OCI-LY1 (cell line): ENCODE data around the gene GALNT17.

Source experiments
- H2AFZ ChIP-seq: fragments of 200-600 bp; sonication (generic), shearing (Covaris generic); 2 replicates; pipeline ENCODE4 v1.6.0; 2014; ENCODE audit warnings: antibody characterized with exemption, mild to moderate bottlenecking, low read length
- H3F3A ChIP-seq: fragments of 200-600 bp; sonication (generic), shearing (Covaris generic); 2 replicates; pipeline ENCODE4 v1.6.0; 2014; ENCODE audit warnings: mild to moderate bottlenecking, antibody characterized with exemption, low read length, moderate library complexity; ENCODE audit not compliant: insufficient read depth
- H3K27ac ChIP-seq: fragments of 200-600 bp; sonication (generic); 2 replicates; pipeline ENCODE4 v1.5.1; 2014; ENCODE audit warnings: low read length, mixed run types, mild to moderate bottlenecking, low read depth; ENCODE audit not compliant: poor library complexity, severe bottlenecking
- H3K27me3 ChIP-seq: fragments of 200-600 bp; sonication (generic); 2 replicates; pipeline ENCODE4 v1.6.0; 2014; ENCODE audit warnings: antibody characterized with exemption, mild to moderate bottlenecking, low read length, moderate library complexity; ENCODE audit not compliant: insufficient read depth
- H3K36me3 ChIP-seq: fragments of 200-600 bp; sonication (generic); 2 replicates; pipeline ENCODE4 v1.6.1; 2014; ENCODE audit warnings: mild to moderate bottlenecking, antibody characterized with exemption, low read length, moderate library complexity, mixed read lengths; ENCODE audit not compliant: insufficient read depth
- H3K4me1 ChIP-seq: fragments of 200-600 bp; sonication (generic); 2 replicates; pipeline ENCODE4 v1.5.1; 2014; ENCODE audit warnings: mild to moderate bottlenecking, low read length, moderate library complexity; ENCODE audit not compliant: insufficient read depth, severe bottlenecking
- H3K4me2 ChIP-seq: fragments of 200-600 bp; sonication (generic), shearing (Covaris generic); 2 replicates; pipeline ENCODE4 v1.6.1; 2014; ENCODE audit warnings: low read length
- H3K4me3 ChIP-seq: fragments of 200-600 bp; sonication (generic); 2 replicates; pipeline ENCODE4 v1.5.1; 2014; ENCODE audit warnings: low read length, low read depth, mild to moderate bottlenecking, mixed read lengths; ENCODE audit not compliant: poor library complexity, severe bottlenecking
- H3K79me2 ChIP-seq: fragments of 200-600 bp; shearing (Covaris generic); 2 replicates; pipeline ENCODE4 v1.6.1; 2016; ENCODE audit warnings: mixed run types, low read length, mixed read lengths; ENCODE audit not compliant: insufficient read depth
- H3K9ac ChIP-seq: fragments of 200-600 bp; sonication (generic), shearing (Covaris generic); 2 replicates; pipeline ENCODE4 v1.6.1; 2014; ENCODE audit warnings: mild to moderate bottlenecking, low read length, mixed read lengths
- H3K9me2 ChIP-seq: fragments of 200-600 bp; sonication (generic), shearing (Covaris generic); 2 replicates; pipeline ENCODE4 v1.6.1; 2014; ENCODE audit warnings: low read depth, mild to moderate bottlenecking, low read length, mixed read lengths
- H3K9me3 ChIP-seq: fragments of 200-600 bp; shearing (Covaris generic); 2 replicates; pipeline ENCODE4 v1.6.1; 2014; ENCODE audit warnings: low read length, mixed read lengths
- H4K20me1 ChIP-seq: fragments of 200-600 bp; sonication (generic), shearing (Covaris generic); 2 replicates; pipeline ENCODE4 v1.6.0; 2016; ENCODE audit warnings: mild to moderate bottlenecking, low read length; ENCODE audit not compliant: insufficient read depth
- EZH2 ChIP-seq: fragments of 200-600 bp; sonication (generic), shearing (Covaris generic); IDR thresholded peaks from 2 replicates; pipeline ENCODE4 v1.8.0; 2017; ENCODE audit warnings: borderline replicate concordance, mixed run types, mild to moderate bottlenecking, antibody characterized with exemption, low read length, moderate library complexity, mixed read lengths
- TF ChIP-seq, protein P1 (sequence below): fragments of 200-600 bp; sonication (generic), shearing (Covaris generic); IDR thresholded peaks from 2 replicates; pipeline ENCODE4 v1.5.1; 2017; ENCODE audit warnings: mild to moderate bottlenecking, antibody characterized with exemption, low read length, moderate library complexity, mixed read lengths

The GALNT17 gene

DNA sequence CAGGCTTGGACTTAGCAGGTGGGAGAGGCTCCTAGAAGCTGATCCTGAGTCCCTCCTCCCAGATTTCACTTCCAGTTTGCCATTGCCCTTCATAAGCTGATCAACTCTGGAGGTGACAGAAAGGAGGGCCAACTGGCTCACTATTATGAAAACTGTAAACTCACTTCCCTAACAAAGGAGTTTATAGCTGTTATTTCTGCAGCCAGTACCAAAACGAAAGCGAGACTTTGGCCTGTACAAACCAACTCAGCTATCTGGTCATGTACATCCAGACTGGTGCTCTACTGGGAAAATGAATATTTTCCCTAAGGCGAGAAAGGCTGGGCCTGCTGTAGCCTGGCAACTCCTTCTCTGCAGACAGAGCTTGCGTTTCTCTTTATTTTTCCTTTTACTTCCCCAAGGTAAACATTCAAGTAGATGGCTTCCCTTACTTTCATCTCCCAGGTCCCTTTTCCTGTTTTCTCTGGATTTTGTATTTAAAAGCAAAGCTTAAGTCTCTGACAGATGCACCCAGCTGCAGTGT, 54.7 kb downstream of the GALNT17 start:
- Histone ChIP-seq H3K9ac (no peak overlapping the region), H3K4me2 (no peak overlapping the region), H3K79me2 (no peaks in the 10 kb centered on the region), H3K9me3 (no peaks in the 10 kb centered on the region), H3K4me3 (no peak overlapping the region), H3K9me2 (no peaks in the 10 kb centered on the region), H3K36me3 (no peaks in the 10 kb centered on the region), H3K27ac (no peak overlapping the region), H3K4me1 (no peaks in the 10 kb centered on the region), H4K20me1 (no peaks in the 10 kb centered on the region), H2AFZ (no peak overlapping the region), H3F3A (no peaks in the 10 kb centered on the region), H3K27me3 (no peaks in the 10 kb centered on the region)
- no peak for TF ChIP-seq EZH2

DNA sequence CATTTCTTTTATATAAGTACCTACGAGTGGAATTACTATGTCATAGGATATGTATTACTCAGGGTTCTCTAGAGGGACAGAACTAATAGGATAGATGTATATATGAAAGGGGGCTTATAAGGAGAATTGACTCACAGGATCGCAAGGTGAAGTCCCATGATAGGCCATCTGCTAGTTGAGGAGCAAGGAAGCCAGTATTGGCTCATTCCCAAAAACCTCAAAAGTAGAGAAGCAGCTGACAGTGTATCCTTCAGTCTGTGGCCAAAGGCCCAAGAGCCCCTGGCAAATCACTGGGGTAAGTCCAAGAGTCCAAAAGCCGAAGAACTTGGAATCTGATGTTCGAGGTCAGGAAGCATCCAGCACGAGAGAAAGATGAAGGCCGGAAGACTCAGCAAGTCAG, 59.8 kb downstream of the GALNT17 start:
- H4K20me1 ChIP-seq = no peaks in the 10 kb centered on the region
- H3K9me2 ChIP-seq = no peaks in the 10 kb centered on the region
- no peaks in the 10 kb centered on the region for H3K9me3 ChIP-seq
- H2AFZ ChIP-seq = no peak overlapping the region
- no peak overlapping the region for H3K4me2 ChIP-seq
- H3K9ac ChIP-seq = no peak overlapping the region
- H3K27me3 ChIP-seq = no peaks in the 10 kb centered on the region
- no peaks in the 10 kb centered on the region for H3K79me2 ChIP-seq
- H3K4me3 ChIP-seq = no peak overlapping the region
- no peaks in the 10 kb centered on the region for H3K36me3 ChIP-seq
- TF ChIP-seq, protein P1, sequence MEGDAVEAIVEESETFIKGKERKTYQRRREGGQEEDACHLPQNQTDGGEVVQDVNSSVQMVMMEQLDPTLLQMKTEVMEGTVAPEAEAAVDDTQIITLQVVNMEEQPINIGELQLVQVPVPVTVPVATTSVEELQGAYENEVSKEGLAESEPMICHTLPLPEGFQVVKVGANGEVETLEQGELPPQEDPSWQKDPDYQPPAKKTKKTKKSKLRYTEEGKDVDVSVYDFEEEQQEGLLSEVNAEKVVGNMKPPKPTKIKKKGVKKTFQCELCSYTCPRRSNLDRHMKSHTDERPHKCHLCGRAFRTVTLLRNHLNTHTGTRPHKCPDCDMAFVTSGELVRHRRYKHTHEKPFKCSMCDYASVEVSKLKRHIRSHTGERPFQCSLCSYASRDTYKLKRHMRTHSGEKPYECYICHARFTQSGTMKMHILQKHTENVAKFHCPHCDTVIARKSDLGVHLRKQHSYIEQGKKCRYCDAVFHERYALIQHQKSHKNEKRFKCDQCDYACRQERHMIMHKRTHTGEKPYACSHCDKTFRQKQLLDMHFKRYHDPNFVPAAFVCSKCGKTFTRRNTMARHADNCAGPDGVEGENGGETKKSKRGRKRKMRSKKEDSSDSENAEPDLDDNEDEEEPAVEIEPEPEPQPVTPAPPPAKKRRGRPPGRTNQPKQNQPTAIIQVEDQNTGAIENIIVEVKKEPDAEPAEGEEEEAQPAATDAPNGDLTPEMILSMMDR = no peak
- TF ChIP-seq EZH2 = no peak
- no peaks in the 10 kb centered on the region for H3K4me1 ChIP-seq
- H3F3A ChIP-seq = no peaks in the 10 kb centered on the region
- H3K27ac ChIP-seq = no peak overlapping the region

GRCh38 chr7:71193099-71193810, 61.3 kb downstream of the GALNT17 start:
- Histone ChIP-seq H3K4me2 (no peak overlapping the region), H3K36me3 (no peaks in the 10 kb centered on the region), H3K79me2 (no peaks in the 10 kb centered on the region), H3K9ac (no peak overlapping the region), H2AFZ (no peak overlapping the region), H3K27me3 (no peaks in the 10 kb centered on the region), H3K4me1 (no peaks in the 10 kb centered on the region), H3K4me3 (no peak overlapping the region), H4K20me1 (no peaks in the 10 kb centered on the region), H3F3A (no peaks in the 10 kb centered on the region), H3K27ac (no peak overlapping the region), H3K9me2 (no peaks in the 10 kb centered on the region), H3K9me3 (no peaks in the 10 kb centered on the region)
- TF ChIP-seq EZH2 = no peak
- TF ChIP-seq, protein P1 = no peak

DNA sequence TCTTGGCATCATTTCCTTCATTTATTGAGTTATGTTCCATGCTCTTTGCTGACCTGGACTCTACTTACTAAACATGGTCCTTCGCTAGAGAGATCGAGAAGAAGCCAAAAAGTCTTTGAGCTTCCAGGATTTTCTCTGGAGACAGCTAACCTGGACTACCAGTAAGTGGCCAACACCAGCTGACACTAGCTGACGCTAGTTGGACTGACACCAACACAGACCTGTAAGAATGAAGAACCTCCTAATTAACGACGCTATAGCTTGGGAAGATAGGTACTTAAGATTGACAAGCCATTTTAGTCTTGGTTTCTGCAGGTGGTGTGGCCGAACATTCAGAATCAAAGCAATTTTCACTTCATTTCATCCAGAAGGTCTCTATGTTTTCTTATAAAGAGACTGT, 66.4 kb downstream of the GALNT17 start:
- no peaks in the 10 kb centered on the region for H3K27me3 ChIP-seq
- H3K27ac ChIP-seq = no peak overlapping the region
- no peaks in the 10 kb centered on the region for H3K9me3 ChIP-seq
- no peaks in the 10 kb centered on the region for H3K36me3 ChIP-seq
- no peaks in the 10 kb centered on the region for H3K9me2 ChIP-seq
- no peaks in the 10 kb centered on the region for H3K4me1 ChIP-seq
- H3F3A ChIP-seq = no peaks in the 10 kb centered on the region
- H4K20me1 ChIP-seq = no peaks in the 10 kb centered on the region
- TF ChIP-seq, protein P1 = no peak
- no peak for TF ChIP-seq EZH2
- H3K4me2 ChIP-seq = no peak overlapping the region
- no peak overlapping the region for H3K9ac ChIP-seq
- no peak overlapping the region for H2AFZ ChIP-seq
- H3K4me3 ChIP-seq = no peak overlapping the region
- H3K79me2 ChIP-seq = no peaks in the 10 kb centered on the region
